K562 (cell line): ENCODE data around the gene PPP1R10.

Experiments
- JUNB ChIP-seq: fragments of 450-650 bp; formaldehyde crosslinking; conservative IDR thresholded peaks from 2 replicates; pipeline ENCODE4 v1.4.0; 2020; ENCODE audit warnings: mild to moderate bottlenecking
- KDM5B ChIP-seq: fragments of 200-600 bp; sonication (generic); IDR thresholded peaks from 2 replicates; pipeline ENCODE4 v1.6.1; 2012; ENCODE audit warnings: low read depth, mild to moderate bottlenecking, moderate library complexity, low read length, control low read depth, inconsistent platforms; ENCODE audit not compliant: insufficient replicate concordance
- MAX ChIP-seq: sonication (generic); formaldehyde crosslinking; IDR thresholded peaks from 2 replicates; pipeline ENCODE4 v1.9.0; 2022; ENCODE audit warnings: mild to moderate bottlenecking, missing genetic modification reagents
- MCM5 ChIP-seq: fragments of 450-650 bp; IDR thresholded peaks from 2 replicates; pipeline ENCODE4 v1.6.1; 2016; ENCODE audit warnings: low read depth
- NRF1 ChIP-seq, 2 experiments: fragments of 450-650 bp; IDR thresholded peaks in 1 of 2; conservative IDR thresholded peaks in 1 of 2; 2 replicates each; pipeline ENCODE4 v1.6.1; 2014; ENCODE audit warnings: mild to moderate bottlenecking in 2 of 2
- POLR2A ChIP-seq: fragments of 450-650 bp; conservative IDR thresholded peaks from 2 replicates; pipeline ENCODE4 v1.6.1; 2016
- TARDBP ChIP-seq: fragments of 450-650 bp; IDR thresholded peaks from 2 replicates; pipeline ENCODE4 v1.6.1; 2016
- TEAD4 ChIP-seq, 2 experiments: sonication (generic) in 1 of 2; formaldehyde crosslinking in 1 of 2; IDR thresholded peaks; 2 replicates each; pipeline versions ENCODE4 v1.6.1 to v1.8.0; 2012 to 2022; ENCODE audit warnings: borderline replicate concordance in 1 of 2, inconsistent platforms in 1 of 2, low read length in 1 of 2, mild to moderate bottlenecking in 1 of 2, missing genetic modification reagents in 1 of 2
- TOE1 ChIP-seq, 2 experiments: fragments of 450-650 bp in 1 of 2; sonication (generic) in 1 of 2; formaldehyde crosslinking in 1 of 2; IDR thresholded peaks; 2 replicates each; pipeline versions ENCODE4 v1.7.1 to v1.8.0; 2016 to 2022; ENCODE audit warnings: borderline replicate concordance in 2 of 2, mild to moderate bottlenecking in 2 of 2, antibody characterized with exemption in 1 of 2, inconsistent platforms in 1 of 2, low read depth in 1 of 2, missing genetic modification reagents in 1 of 2, moderate library complexity in 1 of 2
- ZBTB33 ChIP-seq: sonication (generic); formaldehyde crosslinking; IDR thresholded peaks from 2 replicates; pipeline ENCODE4 v1.8.1; 2023; ENCODE audit warnings: mild to moderate bottlenecking, missing genetic modification reagents
- ZNF280B ChIP-seq: fragments of 250-450 bp; sonication (Bioruptor Pico); IDR thresholded peaks from 2 replicates; pipeline ENCODE4 v1.5.1; 2021; ENCODE audit warnings: mild to moderate bottlenecking
- TF ChIP-seq, protein P1 (sequence below): sonication (generic); formaldehyde crosslinking; IDR thresholded peaks from 2 replicates; pipeline ENCODE4 v1.8.1; 2022; ENCODE audit warnings: missing genetic modification reagents
- TF ChIP-seq, protein P2 (sequence below), 3 experiments: IDR thresholded peaks in 2 of 3; conservative IDR thresholded peaks in 1 of 3; 2 replicates each; pipeline ENCODE4 v1.5.1; 2011 to 2012; ENCODE audit warnings: low read length in 3 of 3, mild to moderate bottlenecking in 3 of 3, control low read depth in 2 of 3, improper control_type of control experiment in 1 of 3, inconsistent platforms in 1 of 3, low read depth in 1 of 3, mixed read lengths in 1 of 3, moderate library complexity in 1 of 3; ENCODE audit not compliant: insufficient read depth in 2 of 3

GRCh38 chr6:30664994-30665767, 48.1 kb upstream of the PPP1R10 start:
- TF ChIP-seq TEAD4 (IDR thresholded peaks at IDR 0.05; ENCODE audit: low read length), result no peak
- TF ChIP-seq TEAD4 (CRISPR knock-in tag; IDR thresholded peaks at IDR 0.05; ENCODE audit: borderline replicate concordance), result no peak
- TF ChIP-seq POLR2A, result no peak
- no peak for TF ChIP-seq ZNF280B
- no peak for TF ChIP-seq TARDBP
- no peak for TF ChIP-seq MCM5
- TF ChIP-seq, protein P1, sequence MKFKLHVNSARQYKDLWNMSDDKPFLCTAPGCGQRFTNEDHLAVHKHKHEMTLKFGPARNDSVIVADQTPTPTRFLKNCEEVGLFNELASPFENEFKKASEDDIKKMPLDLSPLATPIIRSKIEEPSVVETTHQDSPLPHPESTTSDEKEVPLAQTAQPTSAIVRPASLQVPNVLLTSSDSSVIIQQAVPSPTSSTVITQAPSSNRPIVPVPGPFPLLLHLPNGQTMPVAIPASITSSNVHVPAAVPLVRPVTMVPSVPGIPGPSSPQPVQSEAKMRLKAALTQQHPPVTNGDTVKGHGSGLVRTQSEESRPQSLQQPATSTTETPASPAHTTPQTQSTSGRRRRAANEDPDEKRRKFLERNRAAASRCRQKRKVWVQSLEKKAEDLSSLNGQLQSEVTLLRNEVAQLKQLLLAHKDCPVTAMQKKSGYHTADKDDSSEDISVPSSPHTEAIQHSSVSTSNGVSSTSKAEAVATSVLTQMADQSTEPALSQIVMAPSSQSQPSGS (CRISPR knock-in tag), result no peak
- no peak for TF ChIP-seq KDM5B
- TF ChIP-seq, protein P2, sequence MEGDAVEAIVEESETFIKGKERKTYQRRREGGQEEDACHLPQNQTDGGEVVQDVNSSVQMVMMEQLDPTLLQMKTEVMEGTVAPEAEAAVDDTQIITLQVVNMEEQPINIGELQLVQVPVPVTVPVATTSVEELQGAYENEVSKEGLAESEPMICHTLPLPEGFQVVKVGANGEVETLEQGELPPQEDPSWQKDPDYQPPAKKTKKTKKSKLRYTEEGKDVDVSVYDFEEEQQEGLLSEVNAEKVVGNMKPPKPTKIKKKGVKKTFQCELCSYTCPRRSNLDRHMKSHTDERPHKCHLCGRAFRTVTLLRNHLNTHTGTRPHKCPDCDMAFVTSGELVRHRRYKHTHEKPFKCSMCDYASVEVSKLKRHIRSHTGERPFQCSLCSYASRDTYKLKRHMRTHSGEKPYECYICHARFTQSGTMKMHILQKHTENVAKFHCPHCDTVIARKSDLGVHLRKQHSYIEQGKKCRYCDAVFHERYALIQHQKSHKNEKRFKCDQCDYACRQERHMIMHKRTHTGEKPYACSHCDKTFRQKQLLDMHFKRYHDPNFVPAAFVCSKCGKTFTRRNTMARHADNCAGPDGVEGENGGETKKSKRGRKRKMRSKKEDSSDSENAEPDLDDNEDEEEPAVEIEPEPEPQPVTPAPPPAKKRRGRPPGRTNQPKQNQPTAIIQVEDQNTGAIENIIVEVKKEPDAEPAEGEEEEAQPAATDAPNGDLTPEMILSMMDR (IDR thresholded peaks at IDR 0.05 in 2 of 3, conservative IDR thresholded peaks at IDR 0.05 in 1 of 3; ENCODE audit: insufficient read depth in 2 of 3, low read depth in 1 of 3, low read length in 3 of 3), result no peak
- no peak for TF ChIP-seq TOE1 (IDR thresholded peaks at IDR 0.05; ENCODE audit: borderline replicate concordance)
- no peak for TF ChIP-seq TOE1 (CRISPR knock-in tag; IDR thresholded peaks at IDR 0.05; ENCODE audit: borderline replicate concordance, low read depth)
- TF ChIP-seq NRF1 (conservative IDR thresholded peaks at IDR 0.05 in 1 of 2, IDR thresholded peaks at IDR 0.05 in 1 of 2), result no peak
- no peak for TF ChIP-seq MAX
- no peak for TF ChIP-seq ZBTB33 (CRISPR knock-in tag)
- TF ChIP-seq JUNB, result no peak
